Keratinocyte (primary cell): ENCODE measurements around the gene FRS2. TPM values are rescaled to one million over a fixed set of nuclear protein-coding genes. Genes with fewer than 3 reads are reported as not detected.

ENCODE experiments used
- DNase-seq: peaks from one replicate; pipeline ENCODE4 v3.0.0-alpha.2; 2011; ENCODE audit warnings: low read depth, missing footprints, low spot score
- FAIRE-seq: peaks from 2 replicates; lab custom pipeline; 2011; peaks lifted over from hg19 to GRCh38; lab: Jason Lieb, UNC
- H2AFZ ChIP-seq: 2 replicates; pipeline ENCODE4 v1.6.0; 2012; ENCODE audit warnings: low read length, control low read depth, inconsistent platforms; ENCODE audit not compliant: control insufficient read depth
- H3K27ac ChIP-seq: 2 replicates; pipeline ENCODE4 v1.5.1; 2011; ENCODE audit warnings: low read length; ENCODE audit not compliant: control insufficient read depth, insufficient read depth
- H3K27me3 ChIP-seq: 3 replicates; pipeline ENCODE4 v1.6.0; 2011; ENCODE audit warnings: low read length; ENCODE audit not compliant: control insufficient read depth, insufficient read depth; ENCODE audit errors: extremely low read depth
- H3K36me3 ChIP-seq, 2 experiments: 2 replicates in 1 of 2; 3 replicates in 1 of 2; pipeline ENCODE4 v1.5.1; 2011; ENCODE audit warnings: low read length in 2 of 2, mild to moderate bottlenecking in 1 of 2; ENCODE audit not compliant: control insufficient read depth in 2 of 2, insufficient read depth in 2 of 2; ENCODE audit errors: extremely low read depth in 1 of 2
- H3K4me1 ChIP-seq: 3 replicates; pipeline ENCODE4 v1.5.1; 2011; ENCODE audit warnings: low read length; ENCODE audit not compliant: control insufficient read depth, insufficient read depth; ENCODE audit errors: extremely low read depth
- H3K4me2 ChIP-seq: 3 replicates; pipeline ENCODE4 v1.6.0; 2011; ENCODE audit warnings: low read depth, low read length; ENCODE audit not compliant: control insufficient read depth, insufficient read depth; ENCODE audit errors: extremely low read depth
- H3K4me3 ChIP-seq, 3 experiments: fragments of 200-600 bp in 1 of 3; sonication (generic) in 1 of 3; 2 replicates in 2 of 3; 3 replicates in 1 of 3; pipeline ENCODE4 v1.5.1; 2011 to 2016; ENCODE audit warnings: low read length in 3 of 3, mild to moderate bottlenecking in 3 of 3, control low read depth in 2 of 3, inconsistent platforms in 1 of 3, low read depth in 1 of 3, mixed read lengths in 1 of 3, mixed run types in 1 of 3, moderate library complexity in 1 of 3; ENCODE audit not compliant: control insufficient read depth in 2 of 3, insufficient read depth in 2 of 3; ENCODE audit errors: extremely low read depth in 1 of 3
- H3K79me2 ChIP-seq: 2 replicates; pipeline ENCODE4 v1.6.0; 2012; ENCODE audit warnings: low read length; ENCODE audit not compliant: control insufficient read depth, insufficient read depth
- H3K9ac ChIP-seq: 3 replicates; pipeline ENCODE4 v1.6.0; 2011; ENCODE audit warnings: low read length; ENCODE audit not compliant: control insufficient read depth, insufficient read depth; ENCODE audit errors: extremely low read depth
- H3K9me1 ChIP-seq: 3 replicates; pipeline ENCODE4 v1.6.0; 2011; ENCODE audit warnings: low read length; ENCODE audit not compliant: control insufficient read depth, insufficient read depth; ENCODE audit errors: extremely low read depth
- H3K9me3 ChIP-seq: 2 replicates; pipeline ENCODE4 v1.5.1; 2012; ENCODE audit warnings: low read depth, low read length; ENCODE audit not compliant: control insufficient read depth
- H4K20me1 ChIP-seq: 3 replicates; pipeline ENCODE4 v1.6.0; 2011; ENCODE audit warnings: low read length; ENCODE audit not compliant: control insufficient read depth, insufficient read depth; ENCODE audit errors: extremely low read depth
- CTCF ChIP-seq, 3 experiments: IDR thresholded peaks in 1 of 3; conservative IDR thresholded peaks in 1 of 3; optimal IDR thresholded peaks in 1 of 3; 2 replicates in 2 of 3; 3 replicates in 1 of 3; pipeline versions ENCODE3 to v1.5.1; 2011; ENCODE audit warnings: low read length in 3 of 3, mild to moderate bottlenecking in 3 of 3, moderate library complexity in 2 of 3, control low read depth in 1 of 3, inconsistent platforms in 1 of 3; ENCODE audit not compliant: insufficient read depth in 2 of 3; ENCODE audit errors: extremely low read depth in 1 of 3
- EZH2 ChIP-seq: IDR thresholded peaks from one replicate; pipeline ENCODE4 v1.6.1; 2012; ENCODE audit warnings: inconsistent platforms, mild to moderate bottlenecking, low read length, moderate library complexity
- dilution Hi-C: fragments of 300-500 bp; cut with MboI; formaldehyde crosslinking; loops from one replicate; pipeline ENCODE4 v1.7.0; 2020; ENCODE audit warnings: low sequenced_read_pairs; ENCODE audit not compliant: extremely low pct_ligation_motif_present
- polyA plus RNA-seq, 5 experiments: library from polyadenylated mRNA; depleted of rRNA in 3 of 5; stranded (reverse) in 3 of 5; stranded (forward) in 1 of 5; unstranded in 1 of 5; fragments of >200 nt; gene quantifications; 1 replicate in 1 of 5; 2 replicates in 3 of 5; 3 replicates in 1 of 5; pipeline versions ENCODE4 v1.2.1 to v1.2.3, GENCODE V29; 2011 to 2012; ENCODE audit warnings: missing spikeins in 2 of 5, low read depth in 1 of 5, low replicate concordance in 1 of 5

The FRS2 gene
- polyA plus RNA-seq, 1 donor (not counting 4 experiments of a cell fraction or from before 2014, with no cell fraction given) = 28.6 TPM

- dilution Hi-C loops = no loop called here
- Histone ChIP-seq H3K27me3 (no peaks in the 10 kb centered on the region), H3K4me3 (no peak overlapping the region), H2AFZ (no peak overlapping the region), H3K9ac (no peak overlapping the region), H3K9me1 (no peaks in the 10 kb centered on the region), H3K4me2 (no peak overlapping the region), H3K36me3 (peaks cover 0 to 2% of the 10 kb centered on the region in 2 experiments), H3K27ac (no peak overlapping the region), H3K9me3 (no peaks in the 10 kb centered on the region), H3K79me2 (no peaks in the 10 kb centered on the region), H4K20me1 (no peaks in the 10 kb centered on the region), H3K4me1 (no peaks in the 10 kb centered on the region)
- DNase-seq = no peak
- FAIRE-seq = no peak
- TF ChIP-seq CTCF (optimal IDR thresholded peaks at IDR 0.05 in 1 of 3, IDR thresholded peaks at IDR 0.05 in 1 of 3, conservative IDR thresholded peaks at IDR 0.05 in 1 of 3; ENCODE audit: extremely low read depth in 1 of 3, insufficient read depth in 2 of 3, low read length in 3 of 3) = no peak
- TF ChIP-seq EZH2 = no peak
Observed at GRCh38 chr12:69544087-69544486, 73.9 kb downstream of the FRS2 start.

- Histone ChIP-seq H3K4me3 (no peak overlapping the region), H4K20me1 (no peaks in the 10 kb centered on the region), H2AFZ (no peak overlapping the region), H3K27ac (no peak overlapping the region), H3K27me3 (no peaks in the 10 kb centered on the region), H3K79me2 (no peaks in the 10 kb centered on the region), H3K36me3 (peaks cover 0 to 2% of the 10 kb centered on the region in 2 experiments), H3K9me3 (no peaks in the 10 kb centered on the region), H3K9ac (no peak overlapping the region), H3K4me2 (no peak overlapping the region), H3K4me1 (no peaks in the 10 kb centered on the region), H3K9me1 (no peaks in the 10 kb centered on the region)
- dilution Hi-C loops = no loop called here
- DNase-seq (no peak), FAIRE-seq (no peak)
- TF ChIP-seq EZH2 (no peak), CTCF (optimal IDR thresholded peaks at IDR 0.05 in 1 of 3, IDR thresholded peaks at IDR 0.05 in 1 of 3, conservative IDR thresholded peaks at IDR 0.05 in 1 of 3; ENCODE audit: extremely low read depth in 1 of 3, insufficient read depth in 2 of 3, low read length in 3 of 3) (no peak)
Observed at GRCh38 chr12:69545081-69545480, 74.9 kb downstream of the FRS2 start.
